HG03097 (cell line): Measurements from ENCODE around the gene IRF7.
"Not testable (repeated sequence)": the region's sequence is repeated elsewhere in the genome, so short reads cannot be mapped to it uniquely, and the experiment has no call there.

Source experiments
- ATAC-seq: cut with Tn5 transposase; IDR thresholded peaks from one replicate; pipeline ENCODE4 v1.9.1; 2021; ENCODE audit not compliant: unreplicated experiment, low FRiP score

IRF7 gene

DNA sequence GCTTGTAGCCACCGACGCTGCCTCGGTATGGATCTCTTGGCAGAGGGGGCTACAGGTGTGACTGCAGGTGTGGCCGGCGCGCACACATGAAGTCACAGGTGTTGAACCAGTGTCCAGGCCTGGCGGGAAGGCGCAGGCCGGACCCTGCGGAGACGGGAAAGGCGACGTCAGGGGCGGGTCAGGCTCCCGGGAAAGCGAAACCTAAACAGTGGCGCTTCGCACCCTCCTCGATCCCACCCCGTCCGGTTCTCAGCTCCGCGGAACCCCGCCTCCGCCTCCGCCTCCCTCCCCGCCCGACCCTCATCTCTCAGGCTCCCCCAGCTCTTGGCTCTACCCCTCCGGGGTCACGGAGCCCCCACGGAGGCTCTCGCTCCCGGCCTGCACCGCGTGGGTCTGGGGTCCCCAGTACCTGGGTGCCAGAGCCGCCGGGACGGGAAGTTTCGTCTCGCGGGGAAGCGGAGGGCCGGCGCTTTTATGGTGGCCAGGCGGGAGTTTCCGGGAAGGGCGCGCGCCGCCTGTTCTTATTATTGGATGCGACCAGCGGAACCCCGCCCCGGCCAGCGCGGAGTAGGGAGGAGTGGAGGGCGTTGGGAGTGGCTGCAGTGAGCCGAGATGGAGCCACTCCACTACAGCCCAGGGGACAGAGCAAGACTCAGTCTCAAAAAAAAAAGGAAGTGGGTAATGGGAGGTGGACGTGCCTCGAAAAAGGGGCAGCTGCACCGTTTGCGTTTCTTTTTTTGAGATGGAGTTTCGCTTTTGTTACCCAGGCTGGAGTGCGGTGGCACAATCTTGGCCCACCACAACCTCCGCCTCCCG is at the start of gene IRF7:
TSS of gene IRF7 (minus strand) at position 447 of the 816 bp plus-strand sequence. CDS start 586 bp downstream, outside the sequence.
- ATAC-seq = peak; percentile 79

DNA sequence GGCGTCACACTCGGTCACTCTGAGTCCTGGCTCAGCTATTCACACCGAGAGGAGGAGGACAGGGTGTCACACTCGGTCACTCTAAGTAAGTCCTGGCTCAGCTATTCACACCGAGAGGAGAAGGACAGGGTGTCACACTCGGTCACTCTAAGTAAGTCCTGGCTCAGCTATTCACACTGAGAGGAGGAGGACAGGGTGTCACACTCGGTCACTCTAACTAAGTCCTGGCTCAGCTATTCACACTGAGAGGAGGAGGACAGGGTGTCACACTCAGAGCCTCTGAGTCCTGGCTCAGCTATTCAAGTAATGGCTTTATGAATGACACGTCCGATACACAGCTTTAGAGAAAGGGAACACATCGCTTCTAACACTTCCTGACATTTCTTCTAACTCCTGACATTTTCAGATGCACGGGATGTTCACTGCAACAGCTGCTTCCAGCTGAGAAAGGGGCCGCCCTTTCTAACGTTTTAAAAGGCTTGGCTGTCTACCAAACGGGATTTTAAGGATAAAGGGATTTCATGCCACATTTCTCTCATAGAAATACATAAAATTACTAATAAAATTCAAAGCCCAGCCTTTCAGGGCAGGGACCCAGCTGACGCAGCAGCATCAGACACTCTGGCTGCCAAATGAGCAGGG is 49.4 kb upstream of the IRF7 start:
- no peak for ATAC-seq

DNA sequence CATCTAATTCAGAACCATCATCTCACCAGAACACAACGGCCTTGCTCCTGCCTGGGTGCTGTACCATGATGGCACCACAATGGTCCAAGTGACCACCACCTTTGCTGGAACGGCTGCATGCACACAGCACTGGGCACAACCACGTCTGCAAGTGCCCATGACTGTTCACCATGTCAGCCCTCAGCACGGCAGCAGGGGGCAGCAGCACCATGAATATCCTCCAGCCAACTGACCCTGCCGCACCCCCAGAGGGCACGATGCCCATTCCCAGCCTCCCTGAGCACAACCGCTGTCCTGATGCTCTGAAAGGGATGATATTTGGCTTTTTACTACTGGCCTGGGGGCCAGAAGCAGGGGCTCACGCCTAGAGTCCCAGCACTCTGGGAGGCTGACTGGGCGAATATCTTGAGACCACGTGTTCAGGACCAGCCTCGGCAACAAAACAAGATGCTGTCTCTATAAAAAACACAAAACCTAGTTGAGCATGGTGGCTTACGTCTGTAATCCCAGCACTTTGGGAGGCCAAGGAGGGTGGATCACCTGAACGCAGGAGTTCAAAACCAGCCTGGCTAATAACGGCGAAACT is 47.0 kb upstream of the IRF7 start:
- ATAC-seq = no peak

DNA sequence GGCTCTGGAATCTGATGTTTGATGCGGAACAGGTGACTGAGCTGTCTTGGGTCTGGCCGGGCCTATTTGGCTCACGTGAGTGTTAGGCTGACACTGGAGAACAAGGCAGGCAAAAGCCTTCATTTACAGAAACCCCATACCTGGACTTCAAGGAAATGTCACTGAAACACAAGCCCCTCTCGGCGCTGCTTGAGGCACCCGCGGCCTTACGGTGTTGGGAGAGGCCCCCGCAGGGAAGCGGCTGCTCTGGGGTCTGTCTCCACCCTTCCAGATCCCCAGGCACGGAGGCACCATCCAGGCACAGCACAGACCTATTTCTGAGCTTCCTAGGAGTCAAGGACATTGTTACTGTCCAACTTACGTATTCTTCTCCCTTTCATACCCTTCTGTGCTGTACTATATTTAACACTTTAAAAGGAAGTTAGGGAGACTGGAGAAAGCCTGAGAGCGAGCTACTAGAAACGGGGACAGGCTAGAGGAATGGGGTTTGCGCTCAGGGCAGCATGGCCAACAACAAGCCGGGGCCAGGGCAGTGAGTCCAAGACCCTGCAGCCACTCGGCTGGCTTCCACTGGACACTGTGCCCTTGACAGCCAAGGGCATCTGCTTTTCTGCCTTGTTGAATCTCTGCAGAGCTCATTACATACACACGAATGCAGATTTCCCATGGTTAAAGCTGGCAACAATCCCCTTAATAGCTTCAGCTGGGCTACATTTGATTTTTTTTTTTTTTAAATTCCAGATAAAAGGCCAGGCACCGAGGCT is 45.1 kb upstream of the IRF7 start:
- ATAC-seq = no peak

DNA sequence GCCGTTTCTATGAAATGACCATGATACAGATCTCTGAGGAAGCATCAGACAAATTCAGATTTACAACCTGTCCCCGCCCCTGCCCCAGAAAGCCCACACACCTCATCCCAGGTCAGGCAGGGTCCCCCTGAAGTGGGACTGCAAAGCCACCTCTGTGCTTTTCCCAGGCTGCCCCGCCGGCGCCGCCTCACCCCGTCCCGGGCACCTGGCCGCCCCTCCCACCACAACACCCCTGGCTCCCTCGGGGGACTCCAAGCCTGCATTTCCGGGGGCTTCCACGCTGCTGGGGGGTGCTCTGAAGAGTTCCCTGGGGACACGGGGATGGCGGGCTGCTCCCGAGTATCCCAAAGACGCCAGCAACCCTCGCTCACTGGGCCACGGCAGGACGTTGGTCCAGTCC is 44.5 kb upstream of the IRF7 start:
- ATAC-seq = no peak

DNA sequence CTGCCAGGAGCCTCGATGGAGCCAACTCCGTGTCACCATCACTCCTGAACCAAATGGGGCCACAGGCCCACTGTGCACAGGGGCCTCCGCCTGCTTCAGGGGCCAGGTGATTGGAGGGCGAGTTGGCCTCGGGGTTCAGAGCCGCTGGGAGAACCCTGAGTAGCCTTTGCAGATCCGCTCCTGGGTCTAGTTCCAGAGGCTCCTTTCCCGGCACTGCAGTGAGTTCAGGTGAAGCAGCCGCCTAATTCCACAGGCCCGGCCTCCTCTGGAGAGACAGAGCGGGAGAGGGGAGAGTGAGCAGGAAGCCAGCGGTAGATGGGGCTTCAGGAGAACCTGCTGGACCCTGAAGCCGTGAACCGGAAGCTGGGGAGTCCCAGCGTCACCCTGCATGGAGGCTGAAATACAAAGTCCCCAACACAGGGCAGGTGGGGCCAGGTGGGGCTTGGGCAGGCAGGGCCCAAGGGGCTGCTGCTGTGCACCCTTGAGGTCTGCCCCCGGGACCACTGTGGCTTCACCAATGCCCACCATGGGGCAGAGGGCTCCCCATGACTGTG is 43.9 kb upstream of the IRF7 start:
- no peak for ATAC-seq

DNA sequence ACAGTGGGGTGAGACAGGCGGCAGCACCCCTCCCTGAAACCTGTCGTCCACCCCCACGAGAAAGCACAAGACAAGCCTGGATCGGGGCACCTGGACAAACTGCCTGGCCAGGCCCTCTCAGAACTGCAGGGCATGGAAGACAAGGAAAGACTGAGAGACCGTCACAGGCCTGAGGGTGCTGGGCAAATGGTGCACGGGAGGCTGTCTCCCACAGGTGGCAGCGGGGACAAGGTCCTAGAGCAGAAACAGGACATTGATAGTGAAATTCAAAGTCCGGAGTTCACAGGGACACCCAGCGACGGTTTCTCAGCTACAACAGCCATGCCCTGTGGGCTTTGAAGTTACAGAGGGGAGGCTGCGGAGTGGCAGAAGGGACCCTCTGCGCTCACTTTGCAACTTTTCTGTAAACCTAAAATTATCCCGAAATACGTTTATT is 42.0 kb upstream of the IRF7 start:
- ATAC-seq = no peak

DNA sequence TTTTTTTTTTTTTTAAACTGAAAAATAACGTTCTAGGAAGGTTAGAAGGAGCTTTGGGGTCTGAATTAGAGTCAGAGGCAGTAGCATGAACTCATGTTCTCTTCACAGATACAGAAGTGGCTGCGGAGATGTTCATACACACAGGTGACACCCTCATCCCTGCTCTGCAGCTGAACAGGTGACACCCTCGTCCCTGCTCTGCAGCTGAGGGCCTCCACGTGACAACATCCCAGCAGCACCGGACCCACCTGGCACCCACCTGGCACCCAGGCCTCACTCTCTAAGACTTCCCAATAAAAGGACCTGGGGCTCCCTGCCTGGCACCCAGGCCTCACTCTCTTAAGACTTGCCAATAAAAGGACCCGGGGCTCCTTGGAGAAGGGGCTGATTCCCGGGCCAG is 41.1 kb upstream of the IRF7 start:
- ATAC-seq = no peak

DNA sequence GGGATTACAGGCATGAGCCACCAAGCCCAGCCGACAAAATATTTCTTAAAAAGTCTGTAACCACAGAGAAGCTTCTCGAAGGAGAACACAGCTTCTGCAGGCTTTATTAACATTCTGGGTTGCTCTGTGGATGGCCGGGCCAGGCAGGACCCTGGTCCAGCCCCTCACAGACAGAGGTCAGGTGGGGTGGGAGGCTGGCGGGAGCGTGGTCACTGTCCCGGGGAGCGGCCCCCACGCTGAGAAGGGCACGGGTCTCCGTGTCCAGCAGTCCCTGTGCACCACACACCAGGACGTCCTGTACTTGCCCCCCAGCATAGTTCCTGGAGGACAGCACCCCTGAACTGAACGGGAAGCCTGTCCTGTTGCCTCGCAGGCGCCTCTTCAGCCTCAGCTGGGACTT is 40.7 kb upstream of the IRF7 start:
- ATAC-seq = no peak

DNA sequence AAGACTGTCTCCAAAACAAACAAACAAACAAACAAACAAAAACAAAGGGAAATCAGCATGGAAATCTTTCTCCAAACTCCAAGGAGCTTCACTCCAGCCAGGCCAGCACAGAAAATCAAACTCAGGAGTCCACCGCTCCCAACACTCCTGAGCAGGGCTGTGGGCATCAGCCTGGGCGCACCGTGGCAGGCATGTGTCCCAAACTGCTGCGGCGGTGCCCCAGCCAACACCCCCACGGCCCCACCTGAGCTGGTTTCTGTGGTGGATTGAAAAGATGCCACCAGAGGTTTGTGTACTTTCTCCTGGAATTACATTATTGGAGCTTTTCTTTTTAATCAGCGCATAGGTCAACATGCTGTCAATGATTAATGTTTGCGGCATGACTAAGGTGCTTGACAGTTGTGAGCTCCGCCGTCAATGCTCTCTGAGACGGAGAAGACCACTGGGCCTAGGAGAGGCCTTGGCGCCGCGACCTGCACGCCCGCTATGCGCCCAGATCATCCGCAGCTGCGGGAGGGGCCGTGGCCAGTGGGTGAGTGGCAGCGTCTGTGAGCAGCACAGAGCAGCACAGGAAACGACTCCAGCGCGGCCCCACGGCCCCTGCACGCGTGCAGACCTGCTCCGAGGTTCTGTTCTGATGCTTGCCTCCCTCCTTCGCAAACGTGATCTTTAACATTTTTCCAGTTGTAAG is 39.4 kb upstream of the IRF7 start:
- no peak for ATAC-seq

DNA sequence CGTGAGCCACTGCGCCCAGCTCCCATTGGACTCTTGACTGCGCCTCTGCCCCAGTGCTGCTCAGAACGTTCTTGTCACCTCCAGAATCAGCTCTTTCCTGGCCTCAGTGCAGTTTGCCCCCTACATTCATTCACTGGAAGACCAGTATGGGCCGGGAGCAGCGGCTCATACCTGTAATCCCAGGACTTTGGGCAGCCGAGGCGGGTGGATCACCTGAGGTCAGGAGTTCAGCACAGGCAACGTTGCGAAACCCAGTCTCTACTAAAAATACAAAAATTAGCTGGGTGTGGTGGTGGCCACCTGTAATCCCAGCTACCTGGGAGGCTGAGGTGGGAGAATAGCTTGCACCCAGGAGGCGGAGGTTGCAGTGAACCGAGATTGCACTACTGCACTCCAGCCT is 38.7 kb upstream of the IRF7 start:
- not testable (repeated sequence) for ATAC-seq

DNA sequence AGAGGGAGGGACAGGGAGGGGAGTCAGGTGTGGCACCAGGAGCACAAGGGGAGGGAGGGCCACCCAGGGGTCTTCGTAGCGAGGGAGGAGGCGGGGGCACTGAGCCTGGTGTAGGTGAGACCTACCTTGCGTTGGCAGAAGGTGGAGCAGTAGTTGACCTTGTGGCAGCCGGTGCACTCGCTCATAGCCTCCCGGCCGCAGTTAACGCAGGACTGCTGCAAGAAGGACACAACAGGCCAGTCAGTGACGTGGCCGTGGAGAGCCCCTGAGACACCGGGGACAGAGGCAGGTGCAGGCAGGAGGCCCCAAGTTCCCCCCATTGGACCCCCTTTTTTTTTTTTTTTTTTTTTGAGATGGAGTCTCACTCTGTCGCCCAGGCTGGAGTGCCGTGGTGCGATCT is 38.1 kb upstream of the IRF7 start:
- no peak for ATAC-seq

DNA sequence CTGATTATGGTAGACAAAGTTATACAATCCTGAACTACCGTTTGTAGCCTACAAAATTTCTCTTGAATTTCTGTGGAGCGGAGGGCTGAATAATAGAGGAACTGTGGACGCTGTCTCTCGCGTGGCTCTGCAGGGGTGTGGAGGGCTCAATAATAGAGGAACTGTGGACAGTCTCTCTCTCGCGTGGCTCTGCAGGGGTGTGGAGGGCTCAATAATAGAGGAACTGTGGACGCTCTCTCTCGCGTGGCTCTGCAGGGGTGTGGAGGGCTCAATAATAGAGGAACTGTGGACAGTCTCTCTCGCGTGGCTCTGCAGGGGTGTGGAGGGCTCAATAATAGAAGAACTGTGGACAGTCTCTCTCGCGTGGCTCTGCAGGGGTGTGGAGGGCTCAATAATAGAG is 37.4 kb upstream of the IRF7 start:
- ATAC-seq = not testable (repeated sequence)

DNA sequence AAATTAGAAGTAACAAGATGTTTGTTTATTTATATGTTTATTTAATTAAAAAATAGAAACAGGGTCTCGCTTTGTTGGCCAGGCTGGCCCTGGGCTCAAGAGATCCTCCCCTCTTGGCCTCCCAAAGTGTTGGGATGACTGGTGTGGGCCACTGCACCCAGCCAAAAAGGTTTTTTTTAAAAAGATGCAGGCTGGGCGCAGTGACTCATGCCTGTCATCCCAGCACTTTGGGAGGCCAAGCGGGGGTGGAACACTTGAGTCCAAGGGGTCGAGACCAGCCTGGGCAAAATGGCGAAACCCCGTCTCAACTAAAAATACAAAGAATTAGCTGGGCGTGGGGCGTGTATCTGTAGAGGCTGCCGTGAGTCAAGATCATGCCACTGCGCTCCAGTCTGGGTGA is 34.7 kb upstream of the IRF7 start:
- no peak for ATAC-seq

DNA sequence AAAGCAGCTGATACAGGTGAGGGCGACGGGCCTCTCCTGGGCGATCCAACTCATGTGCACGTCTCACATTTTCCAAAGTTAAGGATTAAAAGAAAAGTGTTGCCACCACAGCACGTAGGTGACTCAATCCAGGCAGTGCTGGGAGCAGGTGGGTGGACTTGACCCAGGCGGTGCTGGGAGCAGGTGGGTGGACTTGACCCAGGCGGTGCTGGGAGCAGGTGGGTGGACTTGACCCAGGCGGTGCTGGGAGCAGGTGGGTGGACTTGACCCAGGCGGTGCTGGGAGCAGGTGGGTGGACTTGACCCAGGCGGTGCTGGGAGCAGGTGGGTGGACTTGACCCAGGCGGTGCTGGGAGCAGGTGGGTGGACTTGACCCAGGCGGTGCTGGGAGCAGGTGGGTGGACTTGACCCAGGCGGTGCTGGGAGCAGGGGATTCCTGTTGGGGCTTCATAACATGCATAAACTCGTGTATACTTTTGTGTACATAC is 32.0 kb upstream of the IRF7 start:
- ATAC-seq = not testable (repeated sequence)

DNA sequence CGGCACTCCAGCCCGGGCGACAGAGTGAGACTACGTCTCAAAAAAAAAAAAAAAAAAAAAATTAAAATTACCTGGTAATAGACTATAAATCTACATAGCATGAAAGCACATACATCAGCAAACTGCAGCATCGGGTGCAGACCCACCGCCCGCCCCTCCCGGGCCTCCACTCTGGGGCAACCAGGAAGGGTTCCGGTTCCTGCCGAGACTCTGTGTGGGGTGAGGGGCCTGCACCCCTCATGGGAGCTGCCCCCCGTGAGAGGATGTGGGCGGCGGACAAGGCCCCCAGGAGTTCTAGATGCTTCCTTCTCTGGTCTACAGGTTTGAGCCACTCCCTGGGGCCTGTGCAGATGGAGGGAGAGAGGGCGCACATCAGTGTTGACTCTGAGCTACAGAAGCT is 30.5 kb upstream of the IRF7 start:
- no peak for ATAC-seq

DNA sequence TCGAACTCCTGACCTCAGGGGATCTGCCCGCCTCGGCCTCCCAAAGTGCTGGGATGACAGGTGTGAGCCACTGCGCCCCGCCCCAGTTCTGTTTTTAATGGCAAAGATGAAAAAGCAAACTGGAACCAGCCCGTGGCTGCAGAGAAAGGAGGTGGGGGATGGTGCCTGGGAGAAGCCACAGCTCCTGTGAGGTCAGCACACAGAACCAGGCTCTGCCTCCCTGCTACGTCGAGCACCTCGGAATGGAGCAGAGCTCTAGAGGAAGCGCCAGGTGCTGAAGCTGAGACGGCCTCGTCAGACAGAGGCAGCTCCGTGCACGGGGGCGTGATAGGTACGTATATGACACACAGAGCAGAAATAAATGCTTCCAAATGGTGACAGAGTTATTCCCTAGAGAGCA is 29.8 kb upstream of the IRF7 start:
- no peak for ATAC-seq

DNA sequence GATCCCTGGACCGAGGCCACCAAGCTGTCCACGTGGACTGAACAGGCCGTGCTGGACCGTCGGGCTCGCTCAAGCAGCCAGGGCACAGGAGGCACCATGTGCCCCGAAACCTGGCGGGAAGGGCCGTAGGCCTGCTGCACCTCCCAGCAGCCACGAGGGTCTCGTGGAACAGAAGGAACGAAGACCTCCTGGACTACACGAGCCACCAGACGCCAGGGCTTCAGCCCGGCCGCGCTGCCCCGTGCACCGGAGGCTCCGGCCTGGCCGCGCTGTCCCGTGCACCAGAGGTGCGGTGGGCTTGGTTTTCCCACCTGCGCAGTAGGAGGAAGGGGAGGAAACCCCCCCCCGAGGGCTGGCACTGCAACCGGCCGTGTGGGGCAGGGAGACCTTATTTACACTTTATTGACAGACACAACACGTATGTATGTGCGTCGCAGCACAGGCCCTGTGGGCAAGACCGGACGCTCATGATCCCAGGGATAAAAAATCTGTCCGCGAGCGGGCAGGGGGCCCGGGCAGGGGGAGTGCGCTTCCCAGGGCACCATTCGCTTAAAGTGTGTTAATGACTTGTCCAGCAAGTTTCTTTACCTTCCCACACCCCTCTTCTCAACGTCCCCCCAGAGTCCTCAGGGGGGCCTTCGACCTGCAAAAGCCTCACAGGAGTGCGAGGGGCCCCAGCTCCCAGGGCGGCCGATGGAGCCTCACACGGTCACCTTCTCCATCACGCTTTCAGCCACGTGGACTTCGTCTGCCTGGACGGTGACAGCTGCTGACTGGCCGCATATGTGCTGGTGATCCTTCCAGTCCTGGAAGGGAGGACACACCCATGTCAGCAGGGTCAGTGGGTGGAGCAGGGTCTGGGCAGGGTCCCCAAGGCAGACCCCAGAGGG is 28.3 kb upstream of the IRF7 start:
- ATAC-seq = no peak

DNA sequence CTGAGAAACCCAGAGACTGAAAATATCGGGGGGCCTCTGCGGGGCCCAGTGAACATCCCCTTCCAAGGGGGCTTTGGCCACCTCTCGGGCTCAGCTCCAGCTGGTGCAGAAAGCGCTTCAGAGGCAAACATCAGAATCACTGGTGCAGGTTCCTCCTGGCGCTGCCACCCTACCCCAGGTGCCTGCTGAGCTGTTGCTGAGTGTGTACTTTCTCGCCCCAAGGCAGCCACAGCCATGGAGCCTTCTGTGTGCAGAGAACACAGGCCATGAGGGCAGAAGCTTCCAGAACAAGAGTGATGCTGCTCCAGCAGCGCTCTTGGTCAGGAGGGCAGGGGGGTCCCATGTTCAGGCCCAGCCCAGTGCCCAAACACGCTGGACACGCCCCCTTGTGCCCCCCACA is 27.6 kb upstream of the IRF7 start:
- ATAC-seq = no peak
